Measurements from ENCODE around the gene LMBR1L. TPM values are rescaled to one million over a fixed set of nuclear protein-coding genes. Genes with fewer than 3 reads are reported as not detected.

Gene LMBR1L
- total and polyA plus RNA-seq, 2 of the 13 experiments (the other 11 are each of a cell fraction or from before 2014, with no cell fraction given): 12.2 to 65.9 TPM

DNA sequence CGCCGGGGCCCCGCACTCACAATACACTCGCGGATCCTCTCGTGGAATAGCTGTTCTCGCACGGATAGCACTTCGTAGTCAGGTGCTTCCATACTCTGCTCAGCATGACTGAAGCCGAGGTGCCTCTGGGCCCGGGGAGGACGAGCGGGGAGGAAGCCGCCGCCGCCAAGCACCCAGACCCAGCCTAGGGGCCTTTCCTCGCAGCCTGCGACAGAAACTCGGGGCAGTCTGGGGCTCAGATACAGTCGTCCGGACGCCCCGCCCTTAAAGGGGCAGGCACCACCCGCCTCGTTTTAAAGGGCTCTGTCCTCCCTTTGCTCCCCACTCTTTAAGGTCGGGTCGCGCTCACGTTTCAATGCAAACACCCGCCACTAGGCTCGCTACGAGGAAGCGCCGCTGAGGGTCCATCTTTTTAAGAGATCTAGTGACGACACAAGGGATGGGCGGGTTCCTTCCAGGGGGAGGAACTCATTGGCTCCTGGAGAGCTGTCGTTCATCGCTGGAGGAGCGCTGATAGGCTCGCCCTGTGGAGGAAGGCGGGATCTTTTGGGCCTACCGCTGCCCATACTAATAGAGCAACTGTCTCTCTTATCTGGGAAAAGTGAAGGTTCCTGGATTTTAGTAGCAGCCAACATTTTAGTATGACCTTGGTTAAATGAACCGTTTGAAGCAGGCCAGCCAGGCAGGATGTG, at the start of gene LMBR1L (continued):
- TF ChIP-seq, protein P1, sequence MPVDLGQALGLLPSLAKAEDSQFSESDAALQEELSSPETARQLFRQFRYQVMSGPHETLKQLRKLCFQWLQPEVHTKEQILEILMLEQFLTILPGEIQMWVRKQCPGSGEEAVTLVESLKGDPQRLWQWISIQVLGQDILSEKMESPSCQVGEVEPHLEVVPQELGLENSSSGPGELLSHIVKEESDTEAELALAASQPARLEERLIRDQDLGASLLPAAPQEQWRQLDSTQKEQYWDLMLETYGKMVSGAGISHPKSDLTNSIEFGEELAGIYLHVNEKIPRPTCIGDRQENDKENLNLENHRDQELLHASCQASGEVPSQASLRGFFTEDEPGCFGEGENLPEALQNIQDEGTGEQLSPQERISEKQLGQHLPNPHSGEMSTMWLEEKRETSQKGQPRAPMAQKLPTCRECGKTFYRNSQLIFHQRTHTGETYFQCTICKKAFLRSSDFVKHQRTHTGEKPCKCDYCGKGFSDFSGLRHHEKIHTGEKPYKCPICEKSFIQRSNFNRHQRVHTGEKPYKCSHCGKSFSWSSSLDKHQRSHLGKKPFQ (CRISPR knock-in tag; IDR thresholded peaks at IDR 0.05; ENCODE audit: insufficient replicate concordance): no peak
- TF ChIP-seq NAIF1 (CRISPR knock-in tag; IDR thresholded peaks at IDR 0.05; ENCODE audit: borderline replicate concordance) (no peak), MTA3 (CRISPR knock-in tag; IDR thresholded peaks at IDR 0.05) (no peak), ZNF431 (CRISPR knock-in tag; IDR thresholded peaks at IDR 0.05; ENCODE audit: borderline replicate concordance, low read depth) (no peak; the same call in 1 of the 2 replicates), CBFB (CRISPR knock-in tag; IDR thresholded peaks at IDR 0.05) (no peak), ZIK1 (CRISPR knock-in tag; IDR thresholded peaks at IDR 0.05; ENCODE audit: borderline replicate concordance, low read depth) (no peak), KDM5B (CRISPR knock-in tag; IDR thresholded peaks at IDR 0.05; ENCODE audit: borderline replicate concordance) (peak; percentile 72; the same call in 1 of the 2 replicates), ZNF816 (CRISPR knock-in tag; IDR thresholded peaks at IDR 0.05; ENCODE audit: borderline replicate concordance) (no peak), ZNF547 (CRISPR knock-in tag; IDR thresholded peaks at IDR 0.05) (peak; percentile 75; the same call in 1 of the 2 replicates), CENPX (CRISPR knock-in tag; IDR thresholded peaks at IDR 0.05) (no peak), POGZ (CRISPR knock-in tag; IDR thresholded peaks at IDR 0.05) (peak; percentile 58), TBL1XR1 (IDR thresholded peaks at IDR 0.05; ENCODE audit: borderline replicate concordance, low read length, partially characterized antibody) (no peak), TCF7L2 (IDR thresholded peaks at IDR 0.05; ENCODE audit: low read depth, low read length) (no peak)
- TF ChIP-seq, protein P2, sequence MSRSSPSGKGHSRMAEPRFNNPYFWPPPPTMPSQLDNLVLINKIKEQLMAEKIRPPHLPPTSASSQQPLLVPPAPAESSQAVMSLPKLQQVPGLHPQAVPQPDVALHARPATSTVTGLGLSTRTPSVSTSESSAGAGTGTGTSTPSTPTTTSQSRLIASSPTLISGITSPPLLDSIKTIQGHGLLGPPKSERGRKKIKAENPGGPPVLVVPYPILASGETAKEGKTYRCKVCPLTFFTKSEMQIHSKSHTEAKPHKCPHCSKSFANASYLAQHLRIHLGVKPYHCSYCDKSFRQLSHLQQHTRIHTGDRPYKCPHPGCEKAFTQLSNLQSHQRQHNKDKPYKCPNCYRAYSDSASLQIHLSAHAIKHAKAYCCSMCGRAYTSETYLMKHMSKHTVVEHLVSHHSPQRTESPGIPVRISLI (CRISPR knock-in tag; IDR thresholded peaks at IDR 0.05; ENCODE audit: borderline replicate concordance): 0 out of 2 replicates have a peak, but pooled peaks have one; percentile 7
- TF ChIP-seq, protein P3, sequence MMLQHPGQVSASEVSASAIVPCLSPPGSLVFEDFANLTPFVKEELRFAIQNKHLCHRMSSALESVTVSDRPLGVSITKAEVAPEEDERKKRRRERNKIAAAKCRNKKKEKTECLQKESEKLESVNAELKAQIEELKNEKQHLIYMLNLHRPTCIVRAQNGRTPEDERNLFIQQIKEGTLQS (CRISPR knock-in tag; IDR thresholded peaks at IDR 0.05): no peak
- TF ChIP-seq, protein P4, sequence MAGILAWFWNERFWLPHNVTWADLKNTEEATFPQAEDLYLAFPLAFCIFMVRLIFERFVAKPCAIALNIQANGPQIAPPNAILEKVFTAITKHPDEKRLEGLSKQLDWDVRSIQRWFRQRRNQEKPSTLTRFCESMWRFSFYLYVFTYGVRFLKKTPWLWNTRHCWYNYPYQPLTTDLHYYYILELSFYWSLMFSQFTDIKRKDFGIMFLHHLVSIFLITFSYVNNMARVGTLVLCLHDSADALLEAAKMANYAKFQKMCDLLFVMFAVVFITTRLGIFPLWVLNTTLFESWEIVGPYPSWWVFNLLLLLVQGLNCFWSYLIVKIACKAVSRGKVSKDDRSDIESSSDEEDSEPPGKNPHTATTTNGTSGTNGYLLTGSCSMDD (CRISPR knock-in tag; IDR thresholded peaks at IDR 0.05): no peak
- TF ChIP-seq, protein P5, sequence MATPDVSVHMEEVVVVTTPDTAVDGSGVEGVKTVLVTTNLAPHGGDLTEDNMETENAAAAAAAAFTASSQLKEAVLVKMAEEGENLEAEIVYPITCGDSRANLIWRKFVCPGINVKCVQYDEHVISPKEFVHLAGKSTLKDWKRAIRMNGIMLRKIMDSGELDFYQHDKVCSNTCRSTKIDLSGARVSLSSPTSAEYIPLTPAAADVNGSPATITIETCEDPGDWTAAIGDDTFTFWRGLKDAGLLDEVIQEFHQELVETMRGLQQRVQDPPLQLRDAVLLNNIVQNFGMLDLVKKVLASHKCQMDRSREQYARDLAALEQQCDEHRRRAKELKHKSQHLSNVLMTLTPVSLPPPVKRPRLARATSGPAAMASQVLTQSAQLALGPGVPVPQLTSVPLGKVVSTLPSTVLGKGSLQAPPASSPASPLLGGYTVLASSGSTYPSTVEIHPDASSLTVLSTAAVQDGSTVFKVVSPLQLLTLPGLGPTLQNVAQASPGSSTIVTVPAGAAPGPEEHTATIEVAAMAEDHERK (CRISPR knock-in tag; IDR thresholded peaks at IDR 0.05; ENCODE audit: low read depth): no peak
- TF ChIP-seq, protein P6, sequence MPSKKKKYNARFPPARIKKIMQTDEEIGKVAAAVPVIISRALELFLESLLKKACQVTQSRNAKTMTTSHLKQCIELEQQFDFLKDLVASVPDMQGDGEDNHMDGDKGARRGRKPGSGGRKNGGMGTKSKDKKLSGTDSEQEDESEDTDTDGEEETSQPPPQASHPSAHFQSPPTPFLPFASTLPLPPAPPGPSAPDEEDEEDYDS (CRISPR knock-in tag; IDR thresholded peaks at IDR 0.05): peak; percentile 99
- TF ChIP-seq, protein P7, sequence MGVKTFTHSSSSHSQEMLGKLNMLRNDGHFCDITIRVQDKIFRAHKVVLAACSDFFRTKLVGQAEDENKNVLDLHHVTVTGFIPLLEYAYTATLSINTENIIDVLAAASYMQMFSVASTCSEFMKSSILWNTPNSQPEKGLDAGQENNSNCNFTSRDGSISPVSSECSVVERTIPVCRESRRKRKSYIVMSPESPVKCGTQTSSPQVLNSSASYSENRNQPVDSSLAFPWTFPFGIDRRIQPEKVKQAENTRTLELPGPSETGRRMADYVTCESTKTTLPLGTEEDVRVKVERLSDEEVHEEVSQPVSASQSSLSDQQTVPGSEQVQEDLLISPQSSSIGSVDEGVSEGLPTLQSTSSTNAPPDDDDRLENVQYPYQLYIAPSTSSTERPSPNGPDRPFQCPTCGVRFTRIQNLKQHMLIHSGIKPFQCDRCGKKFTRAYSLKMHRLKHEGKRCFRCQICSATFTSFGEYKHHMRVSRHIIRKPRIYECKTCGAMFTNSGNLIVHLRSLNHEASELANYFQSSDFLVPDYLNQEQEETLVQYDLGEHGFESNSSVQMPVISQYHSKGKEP (CRISPR knock-in tag; IDR thresholded peaks at IDR 0.05): no peak
